ENCODE data around the gene CDT1. TPM values are rescaled to one million over a fixed set of nuclear protein-coding genes. Genes with fewer than 3 reads are reported as not detected.

The CDT1 gene
- total and polyA plus RNA-seq, 2 experiments from 2014 or later = 32.6 to 187 TPM

- H3K27me3 ChIP-seq (ENCODE audit: insufficient read depth) = no peaks in the 10 kb centered on the region
- H4K20me1 ChIP-seq (replicated peaks; ENCODE audit: insufficient read depth) = no peaks in the 10 kb centered on the region; the same call in none of the 2 replicates
- H3K79me2 ChIP-seq (replicated peaks; ENCODE audit: insufficient read depth) = peaks cover 24% of the 10 kb centered on the region
- H3K4me2 ChIP-seq = no peak overlapping the region
- H3F3A ChIP-seq (replicated peaks; ENCODE audit: low read depth) = peaks cover 66% of the 10 kb centered on the region
- Mint-ChIP-seq H3K27ac (no peak overlapping the region), H3K27me3 (ENCODE audit: insufficient read depth, low read depth, poor library complexity) (peaks cover 52% of the 10 kb centered on the region), H3K4me3 (no peak overlapping the region), H3K36me3 (ENCODE audit: low read depth) (peaks cover 62% of the 10 kb centered on the region), H3K9me3 (peaks cover 4% of the 10 kb centered on the region; the same call in 1 of the 3 replicates), H3K4me1 (peaks cover 3% of the 10 kb centered on the region; the same call in 1 of the 3 replicates)
- no peaks in the 10 kb centered on the region for H3K9me2 ChIP-seq (ENCODE audit: insufficient read depth)
- ATAC-seq (no peak), DNase-seq (ENCODE audit: low spot score) (no peak)
- H3K27ac ChIP-seq (ENCODE audit: low read depth) = peak overlapping the region; percentile 74; the same call in 1 of the 2 replicates
- H3K4me3 ChIP-seq = no peak overlapping the region
- H3K4me1 ChIP-seq (ENCODE audit: insufficient read depth) = no peaks in the 10 kb centered on the region; the same call in 1 of the 2 replicates
- H3K36me3 ChIP-seq (ENCODE audit: insufficient read depth) = peaks cover 19% of the 10 kb centered on the region
- TF ChIP-seq ZNF462 (CRISPR knock-in tag; IDR thresholded peaks at IDR 0.05) = no peak
- no peak for TF ChIP-seq STAT1 (IDR thresholded peaks at IDR 0.05; ENCODE audit: unreplicated experiment)
- TF ChIP-seq NANOG (IDR thresholded peaks at IDR 0.05; ENCODE audit: borderline replicate concordance) = no peak
- TF ChIP-seq ZNF114 (CRISPR knock-in tag; IDR thresholded peaks at IDR 0.05) = no peak
- TF ChIP-seq POLR2AphosphoS5 (IDR thresholded peaks at IDR 0.05; ENCODE audit: low read depth) = no peak
- no peak for TF ChIP-seq CREB1 (CRISPR knock-in tag; IDR thresholded peaks at IDR 0.05; ENCODE audit: low read depth)
- no peak for TF ChIP-seq REST (IDR thresholded peaks at IDR 0.05; ENCODE audit: unreplicated experiment)
- H2AFZ ChIP-seq = no peak overlapping the region
Observed at GRCh38 chr16:88806491-88807111, 3.0 kb downstream of the CDT1 start.
